HG03439 (cell line): ENCODE data around the gene PRR33.

ENCODE experiments used
- ATAC-seq: cut with Tn5 transposase; IDR thresholded peaks from one replicate; pipeline ENCODE4 v1.9.1; 2021; ENCODE audit warnings: mild to moderate bottlenecking, moderate library complexity; ENCODE audit not compliant: unreplicated experiment

The PRR33 gene

DNA sequence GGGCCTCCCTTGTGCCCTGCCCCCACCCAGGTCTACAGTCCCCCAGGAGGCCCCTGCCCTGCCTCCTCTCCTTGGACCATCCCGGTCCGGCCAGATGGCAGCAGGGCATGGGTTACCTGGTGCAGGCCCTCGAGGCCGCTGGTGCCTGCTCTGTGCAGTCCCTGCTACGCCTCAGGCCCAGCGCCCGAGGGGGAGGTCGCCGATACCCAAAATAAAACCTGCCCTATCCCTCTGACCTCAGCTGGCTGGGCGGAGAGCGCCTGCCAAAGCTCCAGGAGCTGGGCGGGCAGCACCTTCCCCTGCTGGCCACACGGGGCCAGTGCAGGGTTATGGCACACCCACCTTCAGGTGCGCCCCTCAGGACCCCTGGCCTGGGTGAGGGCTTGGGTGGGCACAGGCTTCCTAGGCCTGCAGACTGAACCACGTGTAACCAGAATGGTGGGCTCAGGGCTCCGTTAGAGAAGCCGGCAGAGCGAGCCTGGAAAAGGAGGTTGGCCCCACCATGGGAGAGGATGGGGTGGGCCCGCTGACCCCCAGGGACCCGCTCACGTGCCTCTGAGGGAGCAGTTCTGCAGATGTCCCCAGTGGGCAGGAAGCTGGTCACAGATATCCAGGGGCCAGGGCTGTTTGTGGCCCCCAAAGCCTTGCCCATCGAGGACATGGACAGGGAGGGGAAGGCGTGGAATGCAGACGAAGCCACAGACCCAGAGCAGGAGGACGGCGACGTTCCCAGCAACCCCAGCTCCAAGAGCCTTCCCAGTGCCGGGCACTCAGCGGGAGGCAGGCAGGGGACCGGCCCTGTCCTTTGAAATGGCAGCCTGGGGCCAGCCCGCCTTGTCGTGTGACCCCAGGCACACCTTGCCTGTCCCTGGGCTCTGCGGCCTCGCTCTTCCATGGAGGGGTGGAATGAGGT is 26.1 kb upstream of the PRR33 start:
- no peak for ATAC-seq

DNA sequence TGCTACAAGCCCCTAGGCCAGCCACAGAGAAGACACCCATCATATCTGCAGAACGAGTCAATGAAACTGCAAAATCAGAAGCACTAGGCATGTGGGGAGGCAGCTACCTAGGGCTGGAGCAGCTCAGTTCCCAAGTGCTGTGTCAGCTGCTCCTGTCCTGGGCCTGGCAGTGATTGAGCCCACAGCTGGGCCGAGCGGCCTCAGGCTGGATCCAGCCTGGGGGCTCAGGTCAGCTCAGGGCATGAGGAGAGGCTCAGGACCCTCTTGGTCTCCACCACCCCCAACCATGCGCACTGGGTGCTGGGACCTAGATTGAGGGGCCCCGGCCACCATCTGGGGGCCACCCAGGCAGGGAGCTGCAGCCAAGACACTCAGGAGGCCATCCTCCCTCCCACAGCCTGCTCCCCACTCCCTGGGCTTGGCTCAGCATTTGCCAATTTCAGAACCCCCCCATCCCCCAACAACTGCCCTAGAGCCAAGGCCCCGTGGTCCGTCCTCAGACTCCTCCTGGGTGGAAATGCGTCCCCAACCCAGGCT is 25.4 kb upstream of the PRR33 start:
- ATAC-seq: no peak

DNA sequence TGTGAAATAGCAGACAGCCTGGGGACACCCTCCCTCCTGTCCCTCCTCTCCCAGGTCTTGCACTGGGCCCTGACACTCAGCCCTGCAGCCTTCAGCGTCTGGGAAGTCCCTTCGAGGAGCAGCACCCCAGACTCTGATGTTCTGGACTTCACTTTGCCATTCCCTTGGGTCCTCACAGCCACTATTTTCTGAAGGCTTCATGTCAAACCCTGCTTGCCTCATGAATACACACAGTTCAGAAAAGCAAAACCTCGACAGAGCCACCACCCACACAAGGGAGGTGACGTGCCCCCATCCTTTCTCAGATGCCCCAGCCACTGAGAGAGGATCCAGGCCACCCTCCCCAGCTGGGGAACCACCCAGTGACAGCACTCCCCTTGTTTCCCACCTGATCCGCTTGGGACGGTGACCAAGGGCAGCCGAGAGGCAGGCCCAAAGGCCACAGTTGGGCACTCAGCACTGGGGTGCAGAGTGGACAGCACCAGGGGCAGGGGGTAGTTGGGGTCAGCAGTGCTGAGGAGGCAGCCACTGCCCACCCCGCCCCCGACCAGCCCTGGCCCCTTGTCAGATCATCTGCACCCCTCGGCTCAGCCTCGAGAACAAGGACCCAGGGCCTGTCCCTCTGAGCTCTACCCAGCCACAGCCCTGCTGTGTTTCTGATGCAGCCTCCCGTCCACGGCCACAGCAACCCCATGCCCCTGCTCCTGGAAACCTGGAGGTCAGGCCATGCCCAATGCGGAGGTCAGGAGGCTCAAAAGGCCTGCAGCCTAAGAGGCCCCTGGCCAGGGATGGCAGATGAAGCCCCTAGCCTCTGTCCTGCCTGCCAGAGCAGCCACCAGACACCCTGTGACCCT is 24.7 kb upstream of the PRR33 start:
- no peak for ATAC-seq

DNA sequence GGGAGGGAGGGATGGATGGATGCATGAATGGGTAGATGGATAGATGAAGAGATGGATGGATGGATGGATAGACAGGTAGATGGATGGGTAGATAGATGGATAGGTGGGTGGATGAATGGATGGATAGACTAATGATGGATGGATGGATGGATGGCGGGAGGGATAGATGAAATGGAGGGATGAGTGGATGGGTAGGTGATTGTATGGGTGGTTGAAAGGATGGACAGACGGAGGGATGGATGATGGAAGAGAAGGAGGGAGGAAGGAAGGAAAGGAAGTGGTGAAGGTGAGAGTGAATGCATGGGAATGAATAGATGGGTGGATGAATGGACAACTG is 24.1 kb upstream of the PRR33 start:
- no peak for ATAC-seq

DNA sequence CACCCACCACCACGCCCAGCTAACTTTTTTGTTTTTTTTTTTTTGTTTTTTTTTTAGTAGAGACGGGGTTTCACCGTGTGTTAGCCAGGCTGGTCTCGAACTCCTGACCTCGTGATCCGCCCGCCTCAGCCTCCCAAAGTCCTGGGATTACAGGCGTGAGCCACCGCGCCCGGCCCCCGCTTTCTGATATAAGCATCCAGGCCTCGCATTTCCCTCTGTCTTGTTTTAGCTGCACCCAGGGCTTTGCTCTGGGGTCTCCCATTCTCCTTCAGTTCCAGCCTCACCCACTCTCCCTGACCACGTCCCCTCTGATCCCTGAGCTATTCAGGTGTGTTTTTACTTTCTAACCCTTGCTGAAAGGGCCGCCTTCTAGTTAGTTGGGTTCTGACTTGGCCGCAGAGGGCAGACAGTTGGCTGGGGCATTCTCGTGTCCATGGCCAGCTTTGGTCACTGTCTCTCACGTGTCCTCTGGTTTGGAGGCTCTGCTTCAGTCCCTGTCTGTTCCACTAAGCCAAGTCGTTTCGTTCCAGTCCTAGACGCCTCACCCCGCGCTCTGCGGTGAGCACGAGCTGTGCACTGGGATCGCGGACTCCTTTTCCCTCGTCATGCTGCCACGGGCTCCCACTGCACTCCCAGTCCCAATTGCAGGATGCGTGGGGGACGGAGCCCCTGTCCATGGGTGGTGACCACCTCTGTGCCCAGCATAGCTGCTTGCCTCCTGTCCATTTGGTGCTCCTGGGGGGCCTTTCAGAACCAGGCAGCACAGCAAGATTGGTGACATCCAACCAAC is 21.8 kb upstream of the PRR33 start:
- ATAC-seq: no peak

DNA sequence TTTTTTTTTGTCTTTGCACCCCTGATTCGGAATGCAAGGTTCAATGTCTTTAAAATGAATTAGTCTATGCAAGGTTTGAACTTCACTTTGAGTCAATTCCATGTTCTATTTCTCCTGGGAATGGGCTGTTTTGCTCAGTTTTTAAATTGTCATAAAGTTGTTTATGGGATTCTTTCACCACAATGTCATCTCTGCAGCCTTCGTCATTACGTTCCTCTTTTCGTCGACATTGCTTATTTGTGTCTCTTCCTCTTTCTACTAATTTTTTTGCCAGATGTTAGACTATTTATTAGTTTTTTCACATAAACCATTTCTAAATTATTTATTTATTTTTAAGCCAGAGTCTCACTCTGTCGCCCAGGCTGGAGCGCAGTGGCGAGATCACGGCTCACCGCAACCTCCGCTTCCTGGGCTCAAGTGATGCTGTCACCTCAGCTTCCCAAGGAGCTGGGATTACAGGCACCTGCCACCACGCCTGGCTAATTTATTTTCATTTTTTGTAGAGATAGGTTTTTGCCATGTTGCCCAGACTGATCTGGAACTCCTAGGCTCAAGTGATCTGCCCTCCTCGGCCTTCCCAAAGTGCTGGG is 20.7 kb upstream of the PRR33 start:
- ATAC-seq: no peak

DNA sequence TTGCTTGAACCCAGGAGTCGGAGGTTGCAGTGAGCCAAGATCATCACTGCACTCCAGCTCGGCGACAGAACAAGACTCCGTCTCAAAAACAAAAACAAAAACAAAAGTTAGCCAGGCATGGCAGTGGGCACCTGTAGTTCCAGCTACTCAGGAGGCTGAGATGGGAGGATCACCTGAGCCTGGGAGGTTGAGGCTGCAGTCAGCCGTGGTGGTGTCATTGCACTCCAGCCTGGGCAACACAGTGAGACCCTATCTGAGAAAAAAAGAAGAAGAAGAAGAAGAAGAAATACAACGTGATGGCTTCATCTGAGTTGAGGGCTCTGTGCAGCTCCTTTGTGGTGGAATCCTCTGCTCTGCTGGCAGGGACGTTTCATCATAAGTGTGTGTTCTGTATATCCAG is 17.8 kb upstream of the PRR33 start:
- no peak for ATAC-seq

DNA sequence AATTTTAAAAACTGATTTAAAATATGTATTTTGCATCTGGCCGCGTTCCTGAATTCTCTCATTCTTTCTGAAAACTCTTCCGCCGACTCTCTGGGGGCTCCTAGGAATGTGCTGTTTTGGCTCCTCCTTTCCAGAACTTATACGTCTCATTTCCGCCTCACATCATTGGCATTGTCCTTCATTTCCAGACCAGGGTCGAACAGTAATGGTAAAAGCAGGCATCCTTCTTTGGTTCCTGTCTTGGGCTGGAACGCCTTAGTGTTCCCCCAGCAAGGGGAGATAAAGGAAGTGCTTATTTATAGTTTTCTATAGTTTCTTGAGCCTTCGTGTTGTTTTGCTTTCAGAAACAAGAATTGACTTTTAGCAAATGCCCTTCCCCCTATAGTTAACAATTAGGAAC is 16.9 kb upstream of the PRR33 start:
- ATAC-seq: no peak

DNA sequence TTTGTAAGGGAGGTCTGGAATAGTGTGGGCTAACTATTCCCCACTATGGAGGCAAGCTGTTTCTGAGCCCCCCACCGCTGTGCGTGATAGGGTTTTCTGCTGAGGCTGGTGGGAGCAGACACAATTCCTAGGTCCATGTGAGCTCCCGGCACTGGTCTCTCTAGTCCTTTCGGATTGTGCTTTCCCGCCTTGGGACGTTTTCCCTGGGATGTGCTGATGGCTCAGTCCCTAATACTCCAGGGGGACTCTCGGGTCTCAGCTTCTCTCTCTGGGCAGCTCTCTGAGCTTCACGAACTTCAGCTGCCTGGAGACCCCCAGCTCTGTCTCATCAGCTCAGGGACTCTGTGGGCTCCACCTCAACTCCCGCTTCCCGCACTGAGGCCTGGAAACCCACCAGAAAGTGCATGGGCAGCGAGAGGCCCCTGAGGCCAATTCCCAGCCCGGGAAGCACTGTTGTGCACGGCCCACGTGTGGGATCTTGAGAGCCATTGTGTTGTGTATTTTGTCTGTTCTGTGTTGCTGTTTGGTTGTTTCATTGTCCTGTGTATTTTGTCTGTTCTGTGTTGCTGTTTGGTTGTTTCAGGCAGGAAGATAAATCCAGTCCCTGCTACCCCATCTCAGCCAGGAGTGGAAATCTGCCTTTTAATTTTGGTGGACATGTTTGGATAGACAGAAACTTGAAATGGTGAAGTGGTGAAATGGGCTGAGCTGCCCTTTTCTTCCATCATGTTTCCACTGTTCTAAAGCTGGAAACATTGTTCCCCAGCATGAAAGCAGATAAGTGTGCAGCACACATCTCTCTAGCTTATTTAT is 15.1 kb upstream of the PRR33 start:
- ATAC-seq: no peak

DNA sequence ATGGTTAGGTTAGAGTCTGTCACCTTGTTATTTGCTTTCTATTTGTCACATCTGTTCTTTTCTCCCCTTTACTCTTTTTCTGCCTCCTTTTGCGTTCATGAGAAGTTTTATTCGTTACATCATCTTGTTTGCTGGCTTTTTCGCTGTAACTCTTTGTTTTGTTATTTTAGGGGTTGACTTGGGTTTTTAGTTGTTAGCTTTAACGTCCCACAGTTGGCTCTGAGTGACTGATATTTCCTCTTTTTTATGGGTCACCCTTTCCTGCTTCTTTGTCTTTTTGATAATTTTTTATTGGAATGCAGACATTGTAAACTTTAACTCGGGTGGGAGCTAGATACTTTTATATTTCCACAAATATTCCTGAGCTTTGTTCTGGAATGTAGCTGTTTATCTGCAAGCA is 14.5 kb upstream of the PRR33 start:
- no peak for ATAC-seq

DNA sequence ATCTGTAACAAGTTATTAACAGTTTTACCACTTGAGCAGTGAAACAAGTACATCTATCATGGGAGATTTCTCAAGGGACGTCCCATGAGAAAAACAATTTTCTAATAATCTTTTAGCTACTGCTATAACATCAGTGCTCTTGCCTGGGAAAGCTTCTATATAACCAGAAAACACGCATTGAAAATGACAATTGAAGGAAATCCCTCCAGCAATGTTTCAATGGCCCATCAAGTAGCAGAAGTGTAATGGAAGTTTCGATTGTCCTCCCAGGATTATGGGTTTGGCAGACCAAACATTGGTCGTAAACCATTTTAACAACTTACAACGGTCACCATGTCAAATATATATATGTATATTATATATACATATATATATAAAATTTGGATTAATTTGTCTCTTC is 8.0 kb upstream of the PRR33 start:
- ATAC-seq: no peak

DNA sequence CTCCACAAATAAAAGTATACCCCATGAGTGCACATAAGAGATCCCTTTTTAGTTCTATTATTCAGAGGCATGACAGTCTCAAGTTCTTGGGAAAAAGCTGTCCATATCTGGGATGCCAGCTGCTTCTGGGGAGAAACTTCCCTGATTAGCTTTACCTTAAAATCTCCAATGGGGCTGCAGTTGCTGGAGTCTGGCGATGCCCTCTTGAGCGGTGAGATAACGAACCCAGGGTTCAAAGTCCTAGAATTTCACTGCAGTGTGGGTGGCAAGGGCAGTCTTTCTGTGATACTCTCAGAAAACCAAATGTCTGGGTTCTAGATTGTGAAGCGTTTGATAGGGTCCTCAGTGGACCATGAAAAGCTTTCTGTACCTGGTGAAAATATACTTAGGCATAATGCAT is 7.4 kb upstream of the PRR33 start:
- no peak for ATAC-seq

DNA sequence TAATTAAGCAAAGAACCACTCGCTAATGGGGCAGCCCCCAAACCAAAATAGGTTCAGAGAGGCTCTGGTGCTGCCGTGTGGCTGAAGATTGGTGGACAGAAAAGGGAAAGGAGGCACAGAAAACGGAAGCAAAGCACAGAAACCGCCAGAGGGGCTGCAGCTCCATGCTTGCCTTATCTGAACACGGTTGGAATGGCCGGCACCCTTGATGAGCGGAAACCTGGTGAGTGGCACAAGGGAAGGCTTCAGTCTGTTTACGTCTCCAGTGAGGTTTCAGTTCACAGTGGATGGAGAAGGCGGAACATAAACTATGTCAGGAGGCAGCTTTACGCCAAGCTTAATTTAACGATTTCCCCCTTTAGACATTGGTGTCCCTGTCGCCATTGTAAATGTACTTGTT is 5.2 kb upstream of the PRR33 start:
- no peak for ATAC-seq

DNA sequence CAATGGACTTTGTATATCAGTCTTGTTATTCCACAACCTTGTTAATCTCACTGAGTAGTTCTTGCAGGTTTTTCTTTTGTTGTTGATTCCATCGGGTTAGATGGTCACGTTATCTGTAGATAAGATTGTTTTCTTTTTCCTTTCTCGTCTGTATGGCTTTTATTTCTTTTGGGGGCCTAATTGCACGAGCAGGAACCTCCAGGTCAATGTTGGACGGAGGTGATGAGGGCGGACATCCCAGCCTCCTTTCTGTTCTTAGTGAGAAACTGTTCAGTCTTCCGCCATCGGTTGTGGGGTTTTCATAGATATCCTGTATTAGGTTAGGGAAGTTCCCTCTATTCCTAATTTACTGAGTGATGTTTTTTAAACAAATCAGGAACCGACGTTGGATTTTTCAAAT is 4.8 kb upstream of the PRR33 start:
- ATAC-seq: no peak

DNA sequence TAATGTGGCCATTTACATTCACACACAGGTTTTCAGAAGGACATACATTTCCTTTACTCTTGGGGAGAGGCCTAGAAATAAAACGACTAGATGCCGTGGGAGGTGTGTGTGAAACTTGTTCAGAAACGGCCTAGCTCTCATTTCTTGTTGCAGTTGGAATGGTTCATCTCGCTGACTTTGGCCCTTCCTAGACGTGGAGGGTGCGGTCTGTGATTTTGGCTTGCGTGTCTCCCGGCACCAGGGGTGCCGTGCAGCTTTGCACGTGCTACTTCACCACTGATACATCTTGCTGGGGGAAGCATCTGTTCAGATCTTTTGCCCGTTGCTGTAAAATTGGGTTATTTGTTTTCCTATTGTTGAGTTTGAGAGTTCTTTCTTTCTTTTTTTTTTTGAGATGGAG is 3.1 kb upstream of the PRR33 start:
- ATAC-seq: no peak

DNA sequence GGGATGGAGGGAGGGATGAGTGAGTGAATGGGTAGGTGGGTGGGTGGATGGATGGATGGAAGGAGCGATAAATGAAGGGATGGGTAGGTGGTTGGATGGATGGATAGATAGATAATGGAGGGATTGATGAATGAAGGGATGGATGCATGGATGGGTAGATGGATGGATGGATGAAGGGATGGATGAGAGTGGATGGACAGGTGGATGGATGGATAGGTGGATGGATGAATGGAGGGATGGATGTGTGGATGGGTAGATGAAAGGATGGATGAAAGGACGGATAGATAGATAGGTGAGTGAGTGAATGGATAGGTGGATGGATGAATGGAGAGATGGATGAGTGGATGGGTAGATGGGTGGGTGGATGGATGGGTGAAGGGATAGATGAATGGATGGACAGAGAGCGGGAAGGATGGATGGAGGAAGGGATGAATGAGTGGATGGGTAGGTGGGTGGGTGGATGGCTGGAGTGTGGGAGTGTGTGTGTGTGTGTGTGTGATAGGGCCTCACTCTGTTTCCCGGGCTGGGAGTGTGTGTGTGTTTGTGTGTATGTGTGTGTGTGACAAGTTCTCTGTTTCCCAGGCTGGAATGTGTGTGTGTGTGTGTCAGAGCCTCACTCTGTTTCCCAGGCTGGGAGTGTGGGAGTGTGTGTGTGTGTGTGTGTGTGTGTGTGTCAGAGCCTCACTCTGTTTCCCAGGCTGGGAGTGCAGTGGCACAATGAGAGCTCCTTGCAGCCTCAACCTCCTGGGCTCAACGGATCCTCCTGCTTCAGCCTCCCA is 2.1 kb upstream of the PRR33 start:
- ATAC-seq: no peak

DNA sequence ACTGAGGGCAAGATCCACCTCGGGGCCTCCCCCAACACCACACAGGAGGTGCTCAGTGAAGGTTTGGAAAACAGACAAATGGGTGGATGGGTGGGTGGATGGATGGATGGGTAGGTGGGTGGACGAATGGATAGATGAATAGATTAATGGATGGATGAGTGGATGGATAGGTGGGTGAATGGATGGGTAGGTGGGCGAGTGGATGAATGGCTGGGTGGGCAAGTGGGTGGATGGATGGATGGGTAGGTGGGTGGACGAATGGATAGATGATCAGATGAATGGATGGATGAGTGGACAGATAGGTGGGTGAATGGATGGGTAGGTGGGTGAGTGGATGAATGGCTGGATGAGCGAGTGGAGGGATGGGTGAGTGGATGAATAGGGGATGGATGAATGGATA is 863 bp upstream of the PRR33 start:
- no peak for ATAC-seq

DNA sequence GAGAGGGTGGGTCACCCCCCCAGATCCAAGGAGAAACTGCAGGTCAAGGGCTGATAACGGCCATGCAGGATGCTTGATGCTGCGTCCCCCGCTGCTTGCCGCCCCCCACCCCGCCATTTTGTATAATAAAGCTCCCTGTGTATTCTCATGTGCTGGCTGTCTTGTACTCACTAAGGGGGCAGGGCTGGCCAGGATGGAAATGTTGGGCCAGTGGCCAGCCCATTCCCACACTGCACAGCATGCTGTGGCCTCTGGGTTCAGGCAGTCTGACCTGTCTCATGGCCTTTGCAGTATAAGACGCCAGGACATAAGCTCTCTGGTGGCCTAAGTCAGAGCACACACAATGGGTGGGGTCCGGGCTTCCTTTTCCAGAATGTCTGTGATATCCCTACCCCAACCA is 421 bp upstream of the PRR33 start:
- no peak for ATAC-seq
